ENCODE data around the gene SYNJ2.

The SYNJ2 gene

DNA sequence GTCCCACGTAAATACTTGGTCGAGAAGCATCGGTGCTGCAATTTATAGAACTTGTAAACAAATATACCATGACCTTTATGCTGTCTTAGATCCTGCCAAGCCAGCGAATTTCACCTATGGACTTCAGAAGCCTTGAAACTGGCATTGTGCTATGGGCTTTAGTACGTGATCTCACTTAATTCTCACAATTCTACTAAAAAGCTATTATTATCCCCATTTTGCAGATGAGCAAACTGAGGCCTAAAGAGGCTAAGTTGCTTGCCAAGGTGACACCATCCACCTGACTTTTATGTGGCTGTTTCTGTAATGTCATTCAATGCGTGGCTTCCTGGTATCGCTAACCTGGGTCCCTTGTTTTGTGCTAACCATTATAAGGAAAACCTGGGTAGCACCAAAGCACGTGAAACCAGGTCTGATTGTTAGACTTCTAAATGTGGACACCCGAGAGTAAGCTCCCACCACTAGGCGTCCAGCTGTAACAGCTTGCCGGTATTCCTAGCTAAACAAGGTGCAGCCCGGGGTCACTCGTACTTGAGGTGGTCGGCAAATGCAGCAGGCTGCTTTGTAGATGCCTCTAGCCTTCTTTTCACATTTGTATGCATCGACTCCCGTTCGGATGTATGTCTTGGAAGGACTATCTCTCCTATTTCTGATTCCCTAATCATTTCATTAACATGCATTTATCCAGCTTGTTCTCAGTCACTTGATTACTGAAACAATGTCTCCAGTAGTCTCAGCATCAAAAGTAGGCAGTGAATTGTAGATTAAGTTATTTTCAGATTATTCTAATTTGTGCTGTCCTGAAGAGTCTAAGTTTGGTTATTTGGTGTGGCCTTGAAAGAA, 1.1 kb downstream of the SYNJ2 start:
- DNase-seq, result no peak

DNA sequence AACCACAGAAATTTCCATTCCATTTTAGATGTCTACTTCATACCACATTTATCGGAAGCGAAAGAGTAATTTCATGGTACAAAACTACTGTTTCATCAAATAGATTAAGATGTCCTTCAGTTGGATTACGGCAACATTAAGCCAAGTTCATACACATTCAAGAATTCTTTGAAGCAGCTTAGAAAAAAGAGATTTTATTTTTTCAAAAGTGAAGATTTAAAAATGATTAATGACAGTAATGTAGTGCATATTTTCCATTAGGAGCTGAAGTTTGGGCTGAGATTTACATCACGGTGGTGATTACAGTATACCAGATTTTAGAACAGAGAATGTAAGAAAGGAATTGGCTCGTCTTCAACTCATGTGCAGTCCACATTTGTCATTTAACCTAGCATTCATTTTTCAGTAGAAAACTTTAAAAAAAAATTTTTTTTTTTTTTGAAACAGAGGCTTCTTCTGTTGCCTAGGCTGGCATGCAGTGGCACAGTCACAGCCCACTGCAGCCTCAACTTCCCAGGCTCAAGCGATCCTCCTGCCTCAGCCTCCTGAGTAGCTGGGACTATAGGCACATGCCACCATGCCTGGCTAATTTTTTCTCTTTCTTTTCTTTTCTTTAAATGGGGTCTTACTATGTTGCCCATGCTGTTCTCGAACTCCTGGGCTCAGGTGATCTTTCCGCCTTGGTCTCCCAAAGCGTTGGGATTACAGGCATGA, 1.9 kb downstream of the SYNJ2 start:
- DNase-seq, result no peak

DNA sequence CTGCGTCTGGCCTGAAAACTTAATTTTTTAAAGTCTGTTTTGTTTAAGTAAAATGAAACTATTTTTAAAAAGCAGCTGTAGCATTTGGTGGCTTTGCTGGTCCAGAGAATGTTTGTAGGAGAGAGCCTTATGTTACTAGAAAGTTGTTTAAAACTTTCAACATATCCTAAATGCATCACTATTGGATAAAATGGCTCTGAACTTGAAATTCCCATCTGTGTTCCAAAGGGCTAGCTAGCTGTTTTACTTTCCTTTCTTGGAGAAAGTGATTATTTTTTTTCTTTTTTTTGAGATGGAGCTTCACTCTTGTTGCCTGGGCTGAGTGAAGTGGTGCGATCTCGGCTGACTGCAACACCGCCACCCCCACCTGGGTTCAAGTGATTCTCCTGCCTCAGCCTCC, 2.5 kb downstream of the SYNJ2 start:
- no peak for DNase-seq

DNA sequence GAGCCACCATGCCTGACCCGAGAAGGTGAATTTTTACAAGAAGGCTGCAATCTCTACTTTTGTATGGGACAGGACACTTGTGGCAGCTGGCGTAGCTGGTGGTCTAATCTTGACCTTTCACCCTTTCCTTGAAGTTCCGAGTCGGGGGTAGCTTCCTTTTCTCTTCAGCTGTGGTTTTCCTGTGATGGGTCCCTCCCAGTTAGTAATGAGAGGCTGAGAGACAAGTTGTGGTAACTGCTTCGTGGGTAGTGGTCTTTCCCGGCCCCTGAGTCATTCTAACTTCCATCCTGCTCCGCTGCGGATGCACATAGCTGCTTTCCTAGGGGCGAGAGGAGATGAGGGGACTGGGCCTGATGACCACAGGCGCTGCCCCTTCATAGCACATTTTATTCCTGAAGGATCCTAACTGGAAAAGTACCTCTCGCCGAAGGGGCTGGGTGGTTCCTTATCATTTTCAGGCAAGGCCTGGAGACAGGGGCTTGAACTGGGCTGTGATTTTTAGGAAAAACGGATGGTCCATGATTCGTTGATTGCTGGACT, 3.1 kb downstream of the SYNJ2 start:
- no peak for DNase-seq

DNA sequence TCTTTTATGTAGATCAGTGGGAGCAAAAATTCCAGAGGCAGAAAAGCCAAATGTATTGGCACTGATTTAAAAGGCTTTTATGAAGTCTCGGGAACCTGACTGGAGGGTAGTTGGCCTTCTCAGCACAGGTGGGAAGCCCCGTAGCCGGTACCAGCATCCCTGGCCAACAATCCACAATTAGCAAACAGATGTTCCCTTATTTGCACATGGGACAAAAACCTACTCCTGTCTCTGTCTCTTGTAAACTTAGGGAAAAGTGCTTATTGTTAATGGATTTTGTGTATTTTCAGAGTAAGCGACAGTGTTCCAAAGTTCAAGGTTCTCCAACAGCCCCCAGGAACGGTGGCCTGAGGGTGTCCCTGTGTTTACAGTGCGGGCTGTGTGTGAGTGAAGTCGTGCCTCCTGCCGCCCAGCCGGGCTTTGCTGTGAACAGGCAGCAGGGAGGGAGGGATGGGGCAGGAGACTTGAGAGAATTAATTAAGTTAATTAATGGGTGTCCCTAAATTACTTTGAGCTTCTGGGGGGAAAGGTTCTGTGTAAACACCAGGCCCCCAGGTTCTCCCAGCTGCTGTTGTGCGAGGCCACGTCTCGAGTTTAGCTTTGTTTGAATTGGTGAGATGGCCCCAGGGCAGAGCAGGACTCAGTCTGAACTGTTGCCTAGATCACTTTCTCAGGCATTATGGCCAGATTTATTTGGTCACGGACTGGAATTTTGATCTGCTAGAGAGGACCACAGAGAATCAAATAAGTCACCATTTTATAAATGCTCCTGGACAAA, 3.9 kb downstream of the SYNJ2 start:
- DNase-seq, result no peak

DNA sequence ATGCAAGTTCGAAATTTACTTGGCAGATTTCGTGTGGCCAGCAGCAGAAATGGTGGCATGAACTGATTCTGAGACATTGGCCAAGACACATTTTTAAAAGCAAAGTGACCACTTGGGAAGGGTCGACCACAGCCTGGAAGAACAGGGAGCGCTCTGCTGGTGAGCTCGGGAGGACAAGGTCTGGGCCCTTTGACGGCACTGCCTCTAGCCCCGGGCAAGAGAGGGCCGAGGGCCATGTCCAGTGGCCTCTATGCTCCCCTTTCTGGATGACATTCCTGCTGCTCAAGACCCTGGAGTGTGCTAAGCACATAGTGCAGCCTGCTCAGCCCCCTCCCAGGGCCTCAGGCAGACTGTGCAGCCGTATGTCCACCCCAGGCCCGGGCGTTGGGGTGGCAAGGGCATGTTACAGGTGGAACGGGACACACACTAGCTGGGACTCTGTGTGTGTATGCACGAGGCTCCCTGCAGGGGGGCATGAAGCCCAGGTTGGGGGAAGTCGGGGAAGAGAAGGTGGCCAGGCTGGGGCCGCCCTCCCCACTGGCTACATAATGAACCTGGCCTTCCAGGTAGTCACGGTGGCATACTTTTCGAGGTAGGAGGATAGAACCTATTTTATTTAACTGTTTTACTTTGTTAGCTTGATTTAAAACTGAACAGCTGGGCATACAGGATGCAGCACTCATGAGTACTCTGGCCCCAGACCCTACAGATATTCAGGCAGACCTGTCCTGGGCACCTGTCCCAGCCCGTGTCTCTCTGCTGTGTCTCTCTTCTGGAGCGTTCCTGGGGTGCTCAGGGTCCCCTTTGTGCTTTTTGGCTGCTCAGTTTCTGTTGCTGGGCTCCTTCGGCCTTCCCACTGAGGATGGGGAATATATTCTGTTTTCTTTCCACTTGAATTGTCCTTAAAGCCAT, 6.4 kb downstream of the SYNJ2 start:
- DNase-seq, result no peak

- no peak for DNase-seq
Observed at GRCh38 chr6:157988700-157989063, 7.0 kb downstream of the SYNJ2 start.

DNA sequence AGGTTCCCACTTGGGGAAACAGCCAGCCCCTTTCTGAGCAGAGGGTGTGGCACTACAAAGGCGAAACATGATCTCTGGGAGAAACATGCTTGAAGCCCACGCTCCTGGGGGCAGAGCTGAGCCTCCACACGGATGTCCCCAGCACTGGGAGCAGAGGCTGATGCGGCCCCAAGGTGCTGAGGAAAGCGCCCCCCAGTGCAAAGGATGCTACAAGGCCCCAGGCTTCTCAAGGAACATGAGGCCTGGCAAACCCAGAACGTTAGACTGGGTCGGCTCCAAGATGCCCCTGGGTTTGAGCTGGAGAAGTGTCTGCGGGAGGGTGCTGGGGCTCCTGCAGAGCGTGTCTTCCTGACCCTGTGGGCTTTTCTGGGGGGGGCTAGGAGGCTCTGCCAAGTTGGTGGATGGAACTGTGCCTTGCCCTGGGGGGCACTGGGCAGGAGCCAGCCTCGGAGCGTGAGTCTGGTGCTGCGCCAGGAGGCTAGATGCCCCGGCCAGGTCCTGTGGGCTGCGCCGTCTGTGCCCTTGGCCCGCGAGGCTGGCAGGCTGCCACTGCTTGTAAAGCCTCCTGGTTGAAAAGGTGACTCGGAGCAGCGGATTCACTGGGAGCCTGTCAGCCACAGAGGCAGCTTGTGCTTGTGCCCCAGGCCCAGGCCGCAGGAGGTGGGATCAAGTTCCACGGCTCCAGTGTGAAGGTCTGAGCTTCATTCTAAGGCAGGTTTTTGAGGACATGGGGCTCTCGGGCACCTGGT, 8.1 kb downstream of the SYNJ2 start:
- no peak for DNase-seq

GRCh38 chr6:157990321-157991066, 8.8 kb downstream of the SYNJ2 start:
- DNase-seq, result no peak

DNA sequence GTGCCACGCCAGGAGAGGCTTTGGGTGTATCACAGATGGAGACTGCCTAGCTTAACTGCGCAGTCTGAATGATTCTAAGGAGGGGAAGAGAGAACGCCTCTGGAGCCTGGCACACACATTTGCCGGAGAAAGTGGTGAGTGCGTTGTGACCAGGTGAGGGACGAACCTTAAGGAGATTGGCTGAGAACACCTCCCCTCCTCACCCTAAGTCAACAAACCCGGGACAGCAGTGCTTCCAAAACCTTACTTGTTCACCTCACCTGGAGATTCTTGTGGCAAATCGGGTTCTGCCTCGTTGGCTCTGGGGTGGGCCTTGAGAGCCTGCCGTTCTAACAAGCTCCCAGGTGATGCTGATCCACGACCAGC, 9.4 kb downstream of the SYNJ2 start:
- DNase-seq, result no peak

DNA sequence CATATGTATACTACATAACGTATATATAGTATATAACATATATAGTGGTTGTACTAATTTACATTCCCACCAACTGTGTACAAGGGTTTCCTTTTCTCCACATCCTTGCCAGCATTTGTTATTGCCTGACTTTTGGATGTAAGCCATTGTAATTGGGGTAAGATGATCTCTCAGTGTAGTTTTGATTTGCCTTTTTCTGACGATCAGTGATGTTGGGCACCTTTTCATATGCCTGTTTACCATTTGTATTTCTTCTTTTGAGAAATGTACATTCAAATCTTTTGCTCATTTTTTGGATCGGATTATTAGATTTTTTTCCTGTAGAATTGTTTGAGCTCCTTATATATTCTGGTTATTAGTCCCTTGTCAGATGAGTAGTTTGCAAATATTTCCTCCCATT, 11.4 kb downstream of the SYNJ2 start:
- no peak for DNase-seq

DNA sequence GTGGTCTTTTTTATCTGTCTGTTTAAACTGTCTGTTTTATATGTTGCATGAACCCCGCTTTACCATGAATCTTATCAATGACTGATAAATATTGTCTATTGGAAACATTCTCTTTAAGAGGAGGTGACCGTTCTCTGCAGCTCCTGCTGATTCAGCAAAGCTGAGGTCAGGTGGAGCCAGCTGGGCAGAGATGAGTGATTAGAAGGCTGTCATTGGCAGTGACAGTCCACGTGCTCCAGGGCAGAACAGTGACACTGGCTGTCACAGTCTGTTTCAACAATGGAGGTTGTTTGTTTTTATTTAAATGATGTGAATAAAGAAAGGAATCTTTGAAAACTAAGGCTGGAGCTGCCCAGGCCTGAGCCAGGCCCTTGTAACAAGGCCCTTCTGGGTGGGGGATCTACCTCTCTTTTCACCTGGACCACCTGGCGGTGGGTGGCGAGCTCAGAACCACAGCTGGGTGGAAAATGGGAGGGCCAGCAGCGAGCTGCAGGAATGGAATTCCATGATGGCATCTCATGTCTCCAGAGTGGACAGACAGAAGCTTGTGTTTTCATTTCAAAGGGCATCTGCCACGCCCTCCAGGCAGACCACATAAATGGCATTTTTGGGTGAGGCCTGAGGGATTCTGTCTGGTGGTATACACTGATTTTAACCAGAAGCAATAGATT, 12.6 kb downstream of the SYNJ2 start:
- no peak for DNase-seq

GRCh38 chr6:157995458-157995857, 13.8 kb downstream of the SYNJ2 start:
- DNase-seq, result no peak

DNA sequence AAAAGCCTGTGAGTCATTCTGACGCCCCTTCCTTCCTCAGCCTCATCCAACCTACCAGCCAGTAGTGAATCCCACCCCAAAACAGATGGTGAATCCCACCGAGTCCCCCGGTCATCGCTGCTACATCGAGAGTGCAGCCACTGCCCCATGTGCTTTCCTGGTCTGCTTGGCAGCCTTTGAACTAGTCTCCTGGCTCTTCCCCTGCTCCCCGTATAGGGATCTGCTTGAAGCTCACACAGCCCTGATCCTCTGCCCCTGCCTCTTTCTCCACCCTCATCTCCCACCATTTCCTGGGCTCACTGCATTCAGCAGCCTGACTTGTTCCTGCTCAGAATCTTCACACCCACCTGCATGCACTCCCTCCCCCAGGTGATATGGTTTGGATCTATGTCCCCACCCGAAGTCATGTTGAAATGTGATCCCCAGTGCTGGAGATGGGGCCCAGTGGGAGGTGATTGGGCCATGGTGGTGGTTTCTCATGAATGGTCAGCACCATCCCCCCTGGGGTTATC, 14.6 kb downstream of the SYNJ2 start:
- no peak for DNase-seq

- no peak for DNase-seq
Observed at GRCh38 chr6:157996918-157997702, 15.4 kb downstream of the SYNJ2 start.

DNA sequence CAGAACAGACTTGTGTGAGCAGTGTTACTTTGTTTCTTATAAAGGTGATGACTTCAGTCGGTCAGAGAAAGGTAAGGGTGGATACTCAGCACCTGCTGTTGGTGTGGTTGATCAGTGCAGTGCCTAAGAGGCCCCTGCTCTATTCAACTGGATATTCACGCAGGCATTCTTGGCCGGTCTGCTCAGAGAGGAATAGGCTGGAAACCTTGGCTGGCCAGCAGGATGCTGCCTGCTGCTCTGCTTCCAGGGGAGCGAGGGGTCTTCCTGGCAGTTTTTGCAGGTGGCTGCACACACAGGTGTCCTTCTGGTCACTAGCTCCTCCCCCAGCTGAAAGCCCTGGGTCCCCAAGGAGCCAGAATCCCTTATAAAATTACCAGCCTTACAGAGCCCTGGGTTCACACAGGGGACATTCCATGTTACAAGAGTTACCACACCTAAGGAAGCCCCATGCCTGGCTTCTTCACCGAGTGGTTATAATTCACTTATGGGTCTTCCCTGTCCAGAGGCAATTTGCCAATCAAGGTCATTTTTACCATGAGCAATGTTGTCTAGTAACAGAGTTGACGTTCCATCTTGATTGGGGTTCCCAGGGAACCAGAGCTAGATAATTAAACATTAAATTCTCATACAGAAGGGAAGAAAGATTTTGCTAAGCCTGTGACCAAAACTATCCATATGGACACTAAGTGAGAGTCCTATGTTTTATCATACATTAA, 16.4 kb downstream of the SYNJ2 start:
- no peak for DNase-seq

GRCh38 chr6:157998707-157999167, 17.1 kb downstream of the SYNJ2 start:
- no peak for DNase-seq

Data from activated naive CD4-positive, alpha-beta T cell treated with Interleukin-2 at 50 U/mL for 16 hours (primary cell).